ENCODE measurements around the gene TMEM129. TPM values are rescaled to one million over a fixed set of nuclear protein-coding genes. Genes with fewer than 3 reads are reported as not detected.
A peak's percentile ranks its signal among the peaks of the same experiment; 100 is the strongest.

Gene TMEM129
- total RNA-seq, 1 donor from 2014 or later: 34.7 TPM

- no peak for DNase-seq
These were observed 22.4 kb upstream of the TMEM129 start for GRCh38 chr4:1743551-1743950.

GRCh38 chr4:1741208-1741607 lies 20.1 kb upstream of the TMEM129 start:
- no peak for DNase-seq

- no peak for DNase-seq
These were observed 19.0 kb upstream of the TMEM129 start for GRCh38 chr4:1740021-1740545.

- DNase-seq: no peak
These were observed 18.2 kb upstream of the TMEM129 start for GRCh38 chr4:1739358-1739757.

- no peak for DNase-seq
These were observed 17.3 kb upstream of the TMEM129 start for GRCh38 chr4:1738410-1738809.

GRCh38 chr4:1737666-1738065 lies 16.5 kb upstream of the TMEM129 start:
- DNase-seq: no peak

- no peak for DNase-seq
These were observed 15.7 kb upstream of the TMEM129 start for GRCh38 chr4:1736812-1737211.

GRCh38 chr4:1735215-1735614 lies 14.1 kb upstream of the TMEM129 start:
- DNase-seq: no peak

- DNase-seq: no peak
These were observed 11.8 kb upstream of the TMEM129 start for GRCh38 chr4:1732911-1733310.

GRCh38 chr4:1731180-1731579 lies 10.1 kb upstream of the TMEM129 start:
- no peak for DNase-seq

- DNase-seq: no peak
These were observed 9.5 kb upstream of the TMEM129 start for GRCh38 chr4:1730532-1731135.

GRCh38 chr4:1728061-1728980 lies 7.2 kb upstream of the TMEM129 start:
- peak; percentile 40 for DNase-seq

GRCh38 chr4:1727117-1728031 lies 6.3 kb upstream of the TMEM129 start:
- DNase-seq: peak; percentile 94

GRCh38 chr4:1726146-1726934 lies 5.2 kb upstream of the TMEM129 start:
- DNase-seq: peak; percentile 94

- DNase-seq: no peak
These were observed 4.4 kb upstream of the TMEM129 start for GRCh38 chr4:1725521-1725920.

GRCh38 chr4:1723131-1723801 lies 2.1 kb upstream of the TMEM129 start:
- no peak for DNase-seq

GRCh38 chr4:1722551-1723118 lies 1.5 kb upstream of the TMEM129 start:
- peak; percentile 40 for DNase-seq

- no peak for DNase-seq
These were observed 785 bp upstream of the TMEM129 start for GRCh38 chr4:1721666-1722550.

GRCh38 chr4:1720163-1720983 lies 750 bp downstream of the TMEM129 start:
- peak; percentile 56 for DNase-seq
